GM21381 (cell line): ENCODE measurements around the gene TMEM14B.
"Not testable (repeated sequence)": the region's sequence is repeated elsewhere in the genome, so short reads cannot be mapped to it uniquely, and the experiment has no call there.

Experiments used
- ATAC-seq: cut with Tn5 transposase; IDR thresholded peaks from one replicate; pipeline ENCODE4 v1.9.1; 2021; ENCODE audit warnings: mild to moderate bottlenecking, moderate library complexity; ENCODE audit not compliant: unreplicated experiment

Gene TMEM14B

DNA sequence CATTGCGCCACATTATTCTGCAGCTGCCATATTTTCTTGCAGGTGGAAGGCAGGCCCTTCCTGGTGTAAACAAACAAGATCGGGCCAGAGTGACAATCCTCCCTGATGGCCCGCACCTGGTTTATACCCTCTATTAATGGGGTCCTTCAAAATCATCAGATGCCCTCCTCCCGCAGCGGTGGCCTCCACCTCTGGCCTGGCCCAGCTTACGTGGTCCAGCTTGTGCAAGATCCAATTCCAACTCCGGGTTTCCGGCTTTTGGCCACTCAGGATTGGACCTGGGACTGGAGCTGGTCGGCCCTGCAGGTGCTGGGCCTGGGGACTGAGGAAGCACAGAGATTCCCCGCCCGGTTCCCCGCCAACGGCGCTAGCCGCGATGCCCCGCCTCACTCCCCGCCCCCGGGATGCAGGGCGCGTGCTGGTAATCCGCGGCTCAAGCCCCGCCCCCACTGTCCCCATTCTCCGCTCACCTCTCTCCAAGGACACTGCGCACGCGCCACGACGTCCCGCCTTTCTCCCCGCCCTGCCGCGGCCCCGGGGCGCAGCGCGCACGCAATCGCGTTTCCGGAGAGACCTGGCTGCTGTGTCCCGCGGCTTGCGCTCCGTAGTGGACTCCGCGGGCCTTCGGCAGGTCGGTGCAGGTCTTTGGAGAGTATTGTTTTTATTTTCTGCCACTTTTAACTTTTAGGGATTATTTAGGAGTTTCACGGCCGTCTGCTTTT, at the start of gene TMEM14B:
Gene TMEM14B, plus strand, starts transcription at position 555 of the 722 bp plus-strand sequence. CDS start 1,441 bp downstream, outside the sequence.
- peak; percentile 97 for ATAC-seq

DNA sequence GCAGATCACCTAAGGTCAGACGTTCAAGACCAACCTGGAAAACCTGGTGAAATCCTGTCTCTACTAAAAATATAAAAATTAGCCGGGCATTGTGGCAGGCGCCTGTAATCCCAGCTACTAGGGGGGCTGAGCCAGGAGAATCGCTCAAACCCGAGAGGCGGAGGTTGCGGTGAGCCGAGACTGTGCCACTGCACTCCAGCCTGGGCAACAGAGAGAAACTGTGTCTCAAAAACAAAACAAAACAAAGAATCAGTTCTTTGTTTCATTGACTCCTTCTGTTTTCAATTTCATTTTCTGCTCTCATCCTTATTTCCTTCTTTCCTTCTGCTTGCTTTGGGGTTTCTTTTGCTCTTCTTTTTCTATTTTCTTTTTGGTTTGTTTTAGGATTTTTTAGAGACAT, 33.6 kb upstream of the TMEM14B start:
- ATAC-seq, result no peak

DNA sequence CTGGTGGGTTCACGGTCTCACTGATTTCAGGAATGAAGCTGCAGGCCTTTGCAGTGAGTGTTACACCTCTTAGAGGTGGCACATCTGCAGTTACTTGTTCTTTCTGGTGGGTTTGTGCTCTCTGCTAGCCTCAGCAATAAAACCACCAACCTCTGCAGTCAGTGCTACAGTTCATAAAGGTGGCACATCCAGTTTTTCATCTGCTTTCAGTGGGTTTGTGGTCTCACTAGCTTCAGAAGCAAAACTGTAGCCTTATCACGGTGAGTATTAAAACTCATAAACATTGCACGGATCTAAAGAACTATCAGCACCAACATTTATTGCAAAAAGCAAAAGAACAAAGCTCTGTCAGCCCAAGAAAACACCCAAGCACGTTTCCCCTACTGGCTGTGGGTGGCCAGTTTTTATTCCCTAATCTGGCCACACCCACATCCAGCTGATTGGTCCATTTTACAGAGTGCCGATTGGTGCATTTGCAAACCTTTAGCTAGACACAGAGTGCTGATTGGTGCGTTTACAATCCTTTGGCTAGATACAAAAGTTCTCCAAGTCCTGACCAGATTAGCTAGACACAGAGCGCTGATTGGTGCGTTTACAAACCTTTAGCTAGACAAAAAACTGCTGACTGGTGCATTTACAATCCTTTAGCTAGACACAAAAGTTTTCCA, 28.2 kb upstream of the TMEM14B start:
- no peak for ATAC-seq

GRCh38 chr6:10719964-10720264, 27.7 kb upstream of the TMEM14B start:
- ATAC-seq, result no peak

DNA sequence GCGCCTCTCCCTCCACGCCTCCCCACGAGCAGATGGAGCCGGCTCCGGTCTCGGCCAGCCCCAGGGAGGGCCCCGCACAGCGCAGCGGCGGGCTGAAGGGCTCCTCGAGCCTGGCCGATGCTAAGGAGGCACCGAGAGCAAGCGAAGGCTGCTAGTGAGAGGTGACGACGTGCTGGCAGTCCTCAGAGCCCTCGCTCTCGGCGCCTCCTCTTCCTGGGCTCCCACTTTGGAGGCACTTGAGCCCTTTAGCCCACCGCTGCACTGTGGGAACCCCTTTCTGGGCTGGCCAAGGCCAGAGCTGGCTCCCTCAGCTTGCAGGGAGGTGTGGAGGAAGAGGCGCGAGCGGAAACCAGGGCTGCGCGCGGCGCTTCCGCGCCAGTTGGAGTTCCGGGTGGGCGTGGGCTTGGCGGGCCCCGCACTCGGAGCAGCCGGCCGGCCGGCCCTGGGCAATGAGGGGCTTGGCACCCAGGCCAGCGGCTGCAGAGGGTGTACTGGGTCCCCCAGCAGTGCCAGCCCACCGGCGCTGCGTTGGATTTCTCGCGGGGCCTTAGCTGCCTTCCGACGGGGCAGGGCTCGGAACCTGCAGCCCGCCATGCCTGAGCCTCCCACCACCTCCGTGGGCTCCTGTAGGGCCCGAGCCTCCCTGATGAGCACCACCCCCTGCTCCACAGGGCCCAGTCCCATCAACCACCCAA, 27.2 kb upstream of the TMEM14B start:
- ATAC-seq, result no peak

- ATAC-seq, result not testable (repeated sequence)
Observed at GRCh38 chr6:10720960-10721849, 26.4 kb upstream of the TMEM14B start.

GRCh38 chr6:10721850-10722569, 25.6 kb upstream of the TMEM14B start:
- no peak for ATAC-seq

DNA sequence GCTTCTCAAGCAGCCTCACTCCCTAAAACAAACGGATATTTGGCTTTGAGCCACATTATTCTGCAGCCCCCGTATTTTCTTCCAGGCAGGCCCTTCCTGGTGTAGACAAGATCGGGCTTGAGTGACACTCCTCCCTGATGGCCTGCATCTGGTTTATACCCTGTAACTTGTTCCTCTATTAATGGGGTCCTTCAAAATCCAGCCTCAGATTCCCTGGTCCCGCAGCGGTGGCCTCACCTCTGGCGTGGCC, 25.1 kb upstream of the TMEM14B start:
- no peak for ATAC-seq

GRCh38 chr6:10722820-10723566, 24.6 kb upstream of the TMEM14B start, which contains the start of gene TMEM14C:
Gene TMEM14C, plus strand, starts transcription at chr6:10723070. Its CDS starts 1,544 bp downstream, at chr6:10724614.
- peak; percentile 96 for ATAC-seq

- no peak for ATAC-seq
Observed at GRCh38 chr6:10723567-10723881, 24.1 kb upstream of the TMEM14B start.

DNA sequence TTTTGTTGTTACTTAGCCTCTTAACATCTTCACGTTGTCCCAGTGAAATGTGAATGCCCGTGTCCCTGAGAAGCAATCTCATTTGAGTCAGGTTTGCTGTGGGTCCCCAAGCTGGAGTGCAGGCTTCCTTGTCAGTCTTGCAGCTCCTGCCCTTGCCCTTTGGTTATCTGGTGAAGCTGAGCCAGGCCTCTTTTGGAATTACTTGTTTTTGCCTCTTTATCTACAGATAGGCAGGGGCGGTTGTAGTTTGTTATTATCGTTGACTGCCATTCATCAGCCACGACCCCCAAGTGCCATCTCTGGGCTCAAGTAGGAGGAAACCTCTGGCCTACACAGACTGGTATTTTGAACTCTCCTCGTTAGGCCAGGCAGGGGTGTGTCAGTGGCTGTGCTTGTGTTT, 22.6 kb upstream of the TMEM14B start:
- no peak for ATAC-seq

GRCh38 chr6:10725716-10726115, 21.9 kb upstream of the TMEM14B start:
- no peak for ATAC-seq

GRCh38 chr6:10730254-10730653, 17.4 kb upstream of the TMEM14B start:
- no peak for ATAC-seq

DNA sequence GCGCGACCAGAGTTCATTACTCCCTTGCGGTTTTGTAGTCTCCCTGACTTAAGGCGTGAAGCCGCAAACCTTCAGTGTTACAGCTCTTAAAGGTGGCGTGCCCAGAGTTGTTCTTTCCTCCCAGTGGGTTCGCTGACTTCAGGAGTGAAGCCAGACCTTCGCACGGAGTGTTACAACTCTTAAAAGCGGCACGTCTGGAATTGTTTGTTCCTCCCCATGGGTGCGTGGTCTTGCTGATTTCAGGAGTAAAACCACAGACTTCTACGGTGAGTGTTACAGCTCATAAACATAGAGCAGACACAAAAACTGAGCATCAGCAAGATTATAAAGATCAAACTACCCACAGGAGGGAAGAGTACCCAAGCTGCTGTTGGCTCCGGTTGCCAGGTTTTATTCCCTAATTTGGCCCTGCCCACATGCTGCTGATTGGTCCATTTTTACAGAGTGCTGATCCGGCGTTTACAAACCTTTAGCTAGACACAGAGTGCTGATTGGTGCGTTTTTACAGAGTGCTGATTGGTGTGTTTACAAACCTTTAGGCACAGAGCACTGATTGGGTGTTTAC, 14.4 kb upstream of the TMEM14B start:
- ATAC-seq, result no peak

GRCh38 chr6:10733863-10734262, 13.7 kb upstream of the TMEM14B start:
- ATAC-seq, result no peak

- no peak for ATAC-seq
Observed at GRCh38 chr6:10736731-10737130, 10.9 kb upstream of the TMEM14B start.

DNA sequence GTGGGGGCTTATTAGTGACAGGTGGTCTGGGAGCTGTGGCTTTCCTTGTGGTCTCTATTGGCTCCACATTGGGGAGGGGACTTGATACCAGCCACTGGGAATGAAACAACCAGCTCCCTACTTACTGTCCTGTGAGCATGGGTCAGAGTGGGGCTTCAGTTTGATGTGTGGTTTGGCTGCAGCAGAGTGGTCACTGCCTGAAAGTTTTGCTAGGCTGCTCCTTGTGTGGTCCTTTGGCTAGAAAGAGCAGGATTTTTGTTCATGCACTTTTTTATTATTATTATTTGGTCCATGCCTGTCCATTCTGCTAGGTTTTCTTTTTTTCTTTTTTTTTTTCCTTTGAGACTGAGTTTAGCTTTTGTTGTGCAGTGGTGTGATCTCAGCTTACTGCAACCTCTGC, 7.5 kb upstream of the TMEM14B start:
- ATAC-seq, result no peak

DNA sequence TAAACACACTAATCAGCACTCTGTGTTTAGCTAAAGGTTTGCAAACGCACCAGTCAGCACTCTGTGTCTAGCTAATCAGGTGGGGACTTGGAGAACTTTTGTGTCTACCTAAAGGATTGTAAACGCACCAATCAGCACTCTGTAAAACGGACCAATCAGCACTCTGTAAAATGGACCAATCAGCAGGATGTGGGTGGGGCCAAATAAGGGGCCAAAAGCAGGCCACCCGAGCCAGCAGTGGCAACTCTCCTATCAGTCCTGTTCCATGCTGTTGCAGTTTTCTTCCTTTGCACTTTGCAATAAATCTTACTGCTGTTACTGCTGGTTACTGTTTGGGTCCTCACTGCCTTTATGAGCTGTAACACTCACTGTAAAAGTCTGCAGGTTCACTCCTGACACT, 6.0 kb upstream of the TMEM14B start:
- ATAC-seq, result not testable (repeated sequence)

GRCh38 chr6:10742251-10742650, 5.4 kb upstream of the TMEM14B start:
- no peak for ATAC-seq

GRCh38 chr6:10743515-10743914, 4.1 kb upstream of the TMEM14B start:
- no peak for ATAC-seq
